Loucy (cell line): Measurements from ENCODE around the gene PHYHD1.

ENCODE experiments used
- H2AFZ ChIP-seq: fragments of 200-600 bp; sonication (generic); 2 replicates; pipeline ENCODE4 v1.6.0; 2016; ENCODE audit warnings: antibody characterized with exemption, mild to moderate bottlenecking, low read length, moderate library complexity
- H3F3A ChIP-seq: fragments of 200-600 bp; 2 replicates; pipeline ENCODE4 v1.6.0; 2016; ENCODE audit warnings: antibody characterized with exemption, low read depth, mild to moderate bottlenecking
- H3K27me3 ChIP-seq: fragments of 200-600 bp; sonication (generic); 2 replicates; pipeline ENCODE4 v1.6.1; 2014; ENCODE audit warnings: low read length, mild to moderate bottlenecking; ENCODE audit not compliant: insufficient read depth, poor library complexity, severe bottlenecking
- H3K36me3 ChIP-seq: fragments of 200-600 bp; sonication (generic); 2 replicates; pipeline ENCODE4 v1.6.1; 2016; ENCODE audit warnings: low read length; ENCODE audit not compliant: insufficient read depth
- H3K4me1 ChIP-seq: fragments of 200-600 bp; sonication (generic); 2 replicates; pipeline ENCODE4 v1.5.1; 2014; ENCODE audit warnings: low read length, mild to moderate bottlenecking; ENCODE audit not compliant: insufficient read depth, poor library complexity, severe bottlenecking
- H3K4me2 ChIP-seq: fragments of 200-600 bp; sonication (generic); 2 replicates; pipeline ENCODE4 v1.6.0; 2014; ENCODE audit warnings: antibody characterized with exemption, low read length, low read depth, mild to moderate bottlenecking; ENCODE audit not compliant: poor library complexity, severe bottlenecking
- H3K4me3 ChIP-seq: fragments of 200-600 bp; sonication (generic); 2 replicates; pipeline ENCODE4 v1.5.1; 2014; ENCODE audit warnings: low read length, mild to moderate bottlenecking, mixed read lengths; ENCODE audit not compliant: poor library complexity, severe bottlenecking
- H3K79me2 ChIP-seq: fragments of 200-600 bp; sonication (generic); 2 replicates; pipeline ENCODE4 v1.6.1; 2014; ENCODE audit warnings: low read length; ENCODE audit not compliant: insufficient read depth
- H3K9ac ChIP-seq: fragments of 200-600 bp; sonication (generic); 2 replicates; pipeline ENCODE4 v1.6.0; 2014; ENCODE audit warnings: mild to moderate bottlenecking, low read depth, low read length, moderate library complexity; ENCODE audit not compliant: poor library complexity, severe bottlenecking
- H3K9me2 ChIP-seq: fragments of 200-600 bp; sonication (generic); replicated peaks from 2 replicates; pipeline ENCODE4 v1.6.1; 2016; ENCODE audit warnings: low read depth, low read length, mixed read lengths
- H3K9me3 ChIP-seq: fragments of 200-600 bp; sonication (generic); 2 replicates; pipeline ENCODE4 v1.6.1; 2014; ENCODE audit warnings: mild to moderate bottlenecking, antibody characterized with exemption, low read length, low read depth; ENCODE audit not compliant: insufficient read depth
- H4K20me1 ChIP-seq: fragments of 200-600 bp; sonication (generic); 2 replicates; pipeline ENCODE4 v1.6.0; 2014; ENCODE audit warnings: antibody characterized with exemption, low read length, mild to moderate bottlenecking; ENCODE audit not compliant: insufficient read depth, poor library complexity, severe bottlenecking
- EZH2phosphoT487 ChIP-seq: fragments of 200-600 bp; IDR thresholded peaks from 2 replicates; pipeline ENCODE4 v1.6.1; 2018; ENCODE audit warnings: antibody characterized with exemption, mild to moderate bottlenecking, moderate library complexity, borderline replicate concordance
- TF ChIP-seq, protein P1 (sequence below): fragments of 200-600 bp; sonication (generic); conservative IDR thresholded peaks from 2 replicates; pipeline ENCODE4 v1.5.1; 2014; ENCODE audit warnings: mild to moderate bottlenecking, antibody characterized with exemption, low read length

PHYHD1 gene

GRCh38 chr9:128906741-128907140 lies 14.0 kb upstream of the PHYHD1 start:
- no peak overlapping the region for H3K4me3 ChIP-seq
- peaks cover 21% of the 10 kb centered on the region; the same call in 1 of the 2 replicates for H3K36me3 ChIP-seq
- H3K27me3 ChIP-seq: no peaks in the 10 kb centered on the region
- peaks cover 13% of the 10 kb centered on the region for H3K4me1 ChIP-seq
- no peak overlapping the region for H2AFZ ChIP-seq
- peaks cover 8% of the 10 kb centered on the region; the same call in 1 of the 2 replicates for H3K79me2 ChIP-seq
- H3F3A ChIP-seq: no peaks in the 10 kb centered on the region
- no peaks in the 10 kb centered on the region for H4K20me1 ChIP-seq
- no peak overlapping the region for H3K4me2 ChIP-seq
- no peaks in the 10 kb centered on the region for H3K9me3 ChIP-seq
- no peak overlapping the region for H3K9ac ChIP-seq
- no peak for TF ChIP-seq EZH2phosphoT487
- TF ChIP-seq, protein P1, sequence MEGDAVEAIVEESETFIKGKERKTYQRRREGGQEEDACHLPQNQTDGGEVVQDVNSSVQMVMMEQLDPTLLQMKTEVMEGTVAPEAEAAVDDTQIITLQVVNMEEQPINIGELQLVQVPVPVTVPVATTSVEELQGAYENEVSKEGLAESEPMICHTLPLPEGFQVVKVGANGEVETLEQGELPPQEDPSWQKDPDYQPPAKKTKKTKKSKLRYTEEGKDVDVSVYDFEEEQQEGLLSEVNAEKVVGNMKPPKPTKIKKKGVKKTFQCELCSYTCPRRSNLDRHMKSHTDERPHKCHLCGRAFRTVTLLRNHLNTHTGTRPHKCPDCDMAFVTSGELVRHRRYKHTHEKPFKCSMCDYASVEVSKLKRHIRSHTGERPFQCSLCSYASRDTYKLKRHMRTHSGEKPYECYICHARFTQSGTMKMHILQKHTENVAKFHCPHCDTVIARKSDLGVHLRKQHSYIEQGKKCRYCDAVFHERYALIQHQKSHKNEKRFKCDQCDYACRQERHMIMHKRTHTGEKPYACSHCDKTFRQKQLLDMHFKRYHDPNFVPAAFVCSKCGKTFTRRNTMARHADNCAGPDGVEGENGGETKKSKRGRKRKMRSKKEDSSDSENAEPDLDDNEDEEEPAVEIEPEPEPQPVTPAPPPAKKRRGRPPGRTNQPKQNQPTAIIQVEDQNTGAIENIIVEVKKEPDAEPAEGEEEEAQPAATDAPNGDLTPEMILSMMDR: no peak
- H3K9me2 ChIP-seq: no peaks in the 10 kb centered on the region

GRCh38 chr9:128908372-128908771 lies 12.4 kb upstream of the PHYHD1 start:
- no peaks in the 10 kb centered on the region for H4K20me1 ChIP-seq
- no peaks in the 10 kb centered on the region for H3K9me3 ChIP-seq
- H3K36me3 ChIP-seq: peaks cover 21% of the 10 kb centered on the region; the same call in 1 of the 2 replicates
- H3K79me2 ChIP-seq: no peaks in the 10 kb centered on the region
- no peak overlapping the region for H3K4me3 ChIP-seq
- no peaks in the 10 kb centered on the region for H3K4me1 ChIP-seq
- H3F3A ChIP-seq: no peaks in the 10 kb centered on the region
- H3K9me2 ChIP-seq: no peaks in the 10 kb centered on the region
- no peak overlapping the region for H3K9ac ChIP-seq
- H2AFZ ChIP-seq: no peak overlapping the region
- H3K4me2 ChIP-seq: no peak overlapping the region
- no peaks in the 10 kb centered on the region for H3K27me3 ChIP-seq
- no peak for TF ChIP-seq EZH2phosphoT487
- TF ChIP-seq, protein P1: no peak

DNA sequence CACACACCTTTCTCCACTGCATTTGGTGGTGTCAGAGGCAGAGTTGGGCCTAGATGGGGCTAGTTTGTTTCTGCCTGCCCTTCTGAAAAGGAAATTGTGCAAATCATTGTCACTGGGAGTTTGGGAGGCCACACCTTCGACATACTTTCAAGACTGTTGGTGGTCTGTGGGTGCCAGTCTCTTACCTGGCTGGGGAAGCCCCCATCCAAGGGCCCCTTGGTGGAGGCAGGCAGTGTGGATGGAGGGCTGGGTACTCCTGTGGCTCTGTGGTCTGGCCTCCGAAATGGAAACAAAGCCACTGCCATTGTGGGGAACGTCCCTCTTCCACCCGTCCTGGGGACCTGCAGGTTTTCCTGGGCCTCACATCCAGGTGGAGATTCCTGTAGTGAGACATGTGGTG lies 10.9 kb upstream of the PHYHD1 start:
- Histone ChIP-seq H3K36me3 (peaks cover 21% of the 10 kb centered on the region; the same call in 1 of the 2 replicates), H3K9me2 (no peaks in the 10 kb centered on the region), H4K20me1 (no peaks in the 10 kb centered on the region), H3K27me3 (no peaks in the 10 kb centered on the region), H3K9ac (no peak overlapping the region), H3K4me1 (no peaks in the 10 kb centered on the region), H3F3A (no peaks in the 10 kb centered on the region), H3K4me3 (no peak overlapping the region), H3K9me3 (no peaks in the 10 kb centered on the region), H2AFZ (no peak overlapping the region), H3K79me2 (no peaks in the 10 kb centered on the region), H3K4me2 (no peak overlapping the region)
- TF ChIP-seq EZH2phosphoT487: no peak
- TF ChIP-seq, protein P1: no peak
